ENCODE results near the gene CST9.

CST9 gene

DNA sequence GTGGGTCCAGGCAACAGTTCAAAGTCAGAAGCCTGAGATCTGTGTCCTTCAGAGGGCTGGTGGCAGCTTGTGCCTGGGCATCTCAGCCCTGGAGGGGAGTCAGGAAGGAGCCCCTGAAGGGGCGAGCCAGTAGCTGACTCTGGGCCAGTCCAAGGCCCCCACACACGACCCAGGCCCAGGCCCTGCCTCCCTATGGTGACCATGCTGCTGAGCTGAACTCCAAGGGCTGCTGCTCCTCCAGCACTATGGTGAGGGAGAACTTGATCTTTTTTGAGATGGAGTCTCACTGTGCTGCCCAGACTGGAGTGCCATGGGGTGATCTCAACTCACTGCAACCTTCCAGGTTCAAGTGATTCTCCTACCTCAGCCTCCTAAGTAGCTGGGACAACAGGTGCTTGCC is 47.2 kb upstream of the CST9 start:
- DNase-seq, result no peak
- Histone ChIP-seq H3K27me3 (replicated peaks; ENCODE audit: insufficient read depth, low read length) (no peaks in the 10 kb centered on the region), H3K4me1 (ENCODE audit: low read length) (no peaks in the 10 kb centered on the region), H2AFZ (ENCODE audit: low read length) (no peak overlapping the region), H3K4me2 (ENCODE audit: low read depth, low read length) (no peak overlapping the region), H3F3A (ENCODE audit: insufficient read depth, low read length) (no peaks in the 10 kb centered on the region), H3K9ac (ENCODE audit: low read length) (no peak overlapping the region), H3K4me3 (ENCODE audit: low read length) (no peak overlapping the region), H3K9me2 (replicated peaks; ENCODE audit: insufficient read depth, low read length) (no peaks in the 10 kb centered on the region), H3K9me3 (replicated peaks; ENCODE audit: insufficient read depth, low read length) (no peaks in the 10 kb centered on the region), H4K20me1 (ENCODE audit: insufficient read depth, low read length) (no peaks in the 10 kb centered on the region), H3K36me3 (replicated peaks; ENCODE audit: insufficient read depth, low read length) (no peaks in the 10 kb centered on the region), H3K27ac (ENCODE audit: low read length) (no peak overlapping the region), H3K79me2 (ENCODE audit: low read length) (no peaks in the 10 kb centered on the region)
- TF ChIP-seq, protein P1, sequence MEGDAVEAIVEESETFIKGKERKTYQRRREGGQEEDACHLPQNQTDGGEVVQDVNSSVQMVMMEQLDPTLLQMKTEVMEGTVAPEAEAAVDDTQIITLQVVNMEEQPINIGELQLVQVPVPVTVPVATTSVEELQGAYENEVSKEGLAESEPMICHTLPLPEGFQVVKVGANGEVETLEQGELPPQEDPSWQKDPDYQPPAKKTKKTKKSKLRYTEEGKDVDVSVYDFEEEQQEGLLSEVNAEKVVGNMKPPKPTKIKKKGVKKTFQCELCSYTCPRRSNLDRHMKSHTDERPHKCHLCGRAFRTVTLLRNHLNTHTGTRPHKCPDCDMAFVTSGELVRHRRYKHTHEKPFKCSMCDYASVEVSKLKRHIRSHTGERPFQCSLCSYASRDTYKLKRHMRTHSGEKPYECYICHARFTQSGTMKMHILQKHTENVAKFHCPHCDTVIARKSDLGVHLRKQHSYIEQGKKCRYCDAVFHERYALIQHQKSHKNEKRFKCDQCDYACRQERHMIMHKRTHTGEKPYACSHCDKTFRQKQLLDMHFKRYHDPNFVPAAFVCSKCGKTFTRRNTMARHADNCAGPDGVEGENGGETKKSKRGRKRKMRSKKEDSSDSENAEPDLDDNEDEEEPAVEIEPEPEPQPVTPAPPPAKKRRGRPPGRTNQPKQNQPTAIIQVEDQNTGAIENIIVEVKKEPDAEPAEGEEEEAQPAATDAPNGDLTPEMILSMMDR (IDR thresholded peaks at IDR 0.05; ENCODE audit: low read length), result no peak
- TF ChIP-seq EZH2phosphoT487 (IDR thresholded peaks at IDR 0.05; ENCODE audit: low read length) (no peak), EZH2 (optimal IDR thresholded peaks at IDR 0.05; ENCODE audit: low read depth, low read length) (no peak)

DNA sequence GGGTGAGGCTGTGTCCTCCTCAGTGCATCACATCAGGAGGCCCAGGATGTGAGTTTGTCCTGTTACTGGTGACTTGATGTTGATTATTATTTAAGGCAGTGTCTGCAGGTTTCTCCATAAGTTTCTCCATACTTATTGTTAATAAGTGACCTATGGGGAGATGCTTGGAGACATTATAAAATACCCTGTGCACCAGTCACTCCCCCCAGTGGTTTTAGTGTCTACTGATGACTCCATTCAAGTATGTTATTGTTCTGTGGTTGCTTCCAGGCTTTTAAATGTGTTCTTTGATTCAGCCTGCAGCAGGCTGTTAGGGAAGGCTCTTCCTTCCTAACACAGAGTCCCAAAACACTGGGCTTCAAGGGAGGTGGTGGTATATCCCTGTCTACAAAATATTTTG is 46.7 kb upstream of the CST9 start:
- H4K20me1 ChIP-seq (ENCODE audit: insufficient read depth, low read length), result no peaks in the 10 kb centered on the region
- no peaks in the 10 kb centered on the region for H3K9me3 ChIP-seq (replicated peaks; ENCODE audit: insufficient read depth, low read length)
- no peak overlapping the region for H3K4me3 ChIP-seq (ENCODE audit: low read length)
- H3K9me2 ChIP-seq (replicated peaks; ENCODE audit: insufficient read depth, low read length), result no peaks in the 10 kb centered on the region
- no peaks in the 10 kb centered on the region for H3K27me3 ChIP-seq (replicated peaks; ENCODE audit: insufficient read depth, low read length)
- H3K4me1 ChIP-seq (ENCODE audit: low read length), result no peaks in the 10 kb centered on the region
- H3K79me2 ChIP-seq (ENCODE audit: low read length), result no peaks in the 10 kb centered on the region
- H3K4me2 ChIP-seq (ENCODE audit: low read depth, low read length), result no peak overlapping the region
- H3K9ac ChIP-seq (ENCODE audit: low read length), result no peak overlapping the region
- H3K36me3 ChIP-seq (replicated peaks; ENCODE audit: insufficient read depth, low read length), result no peaks in the 10 kb centered on the region
- no peaks in the 10 kb centered on the region for H3F3A ChIP-seq (ENCODE audit: insufficient read depth, low read length)
- TF ChIP-seq EZH2 (optimal IDR thresholded peaks at IDR 0.05; ENCODE audit: low read depth, low read length) (no peak), EZH2phosphoT487 (IDR thresholded peaks at IDR 0.05; ENCODE audit: low read length) (no peak)
- H3K27ac ChIP-seq (ENCODE audit: low read length), result no peak overlapping the region
- no peak for DNase-seq
- no peak overlapping the region for H2AFZ ChIP-seq (ENCODE audit: low read length)

DNA sequence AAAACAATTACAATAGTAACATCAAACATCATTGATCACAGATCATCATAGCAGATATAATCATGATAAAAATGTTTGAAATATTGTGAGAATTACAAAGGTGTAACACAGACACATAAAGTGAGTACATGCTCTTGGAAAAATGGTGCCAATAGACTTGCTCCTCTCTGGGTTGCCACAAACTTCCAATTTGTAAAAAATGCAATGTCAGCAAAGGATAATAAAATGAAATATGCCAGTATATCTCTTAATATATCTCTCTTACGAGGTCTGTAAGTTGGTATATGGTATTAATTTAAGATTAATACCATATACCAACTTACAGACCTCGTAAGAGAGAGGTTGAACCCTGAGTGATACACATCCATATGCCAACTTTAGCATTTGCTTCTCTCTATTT is 45.4 kb upstream of the CST9 start:
- Histone ChIP-seq H3K27ac (ENCODE audit: low read length) (no peak overlapping the region), H3K4me1 (ENCODE audit: low read length) (no peaks in the 10 kb centered on the region), H3K36me3 (replicated peaks; ENCODE audit: insufficient read depth, low read length) (no peaks in the 10 kb centered on the region), H2AFZ (ENCODE audit: low read length) (no peak overlapping the region), H4K20me1 (ENCODE audit: insufficient read depth, low read length) (no peaks in the 10 kb centered on the region), H3F3A (ENCODE audit: insufficient read depth, low read length) (no peaks in the 10 kb centered on the region), H3K4me2 (ENCODE audit: low read depth, low read length) (no peak overlapping the region), H3K9ac (ENCODE audit: low read length) (no peak overlapping the region), H3K4me3 (ENCODE audit: low read length) (no peak overlapping the region), H3K27me3 (replicated peaks; ENCODE audit: insufficient read depth, low read length) (no peaks in the 10 kb centered on the region), H3K9me2 (replicated peaks; ENCODE audit: insufficient read depth, low read length) (no peaks in the 10 kb centered on the region), H3K79me2 (ENCODE audit: low read length) (no peaks in the 10 kb centered on the region), H3K9me3 (replicated peaks; ENCODE audit: insufficient read depth, low read length) (no peaks in the 10 kb centered on the region)
- DNase-seq, result no peak
- no peak for TF ChIP-seq EZH2phosphoT487 (IDR thresholded peaks at IDR 0.05; ENCODE audit: low read length)
- TF ChIP-seq EZH2 (optimal IDR thresholded peaks at IDR 0.05; ENCODE audit: low read depth, low read length), result no peak
- TF ChIP-seq, protein P1 (IDR thresholded peaks at IDR 0.05; ENCODE audit: low read length), result no peak

DNA sequence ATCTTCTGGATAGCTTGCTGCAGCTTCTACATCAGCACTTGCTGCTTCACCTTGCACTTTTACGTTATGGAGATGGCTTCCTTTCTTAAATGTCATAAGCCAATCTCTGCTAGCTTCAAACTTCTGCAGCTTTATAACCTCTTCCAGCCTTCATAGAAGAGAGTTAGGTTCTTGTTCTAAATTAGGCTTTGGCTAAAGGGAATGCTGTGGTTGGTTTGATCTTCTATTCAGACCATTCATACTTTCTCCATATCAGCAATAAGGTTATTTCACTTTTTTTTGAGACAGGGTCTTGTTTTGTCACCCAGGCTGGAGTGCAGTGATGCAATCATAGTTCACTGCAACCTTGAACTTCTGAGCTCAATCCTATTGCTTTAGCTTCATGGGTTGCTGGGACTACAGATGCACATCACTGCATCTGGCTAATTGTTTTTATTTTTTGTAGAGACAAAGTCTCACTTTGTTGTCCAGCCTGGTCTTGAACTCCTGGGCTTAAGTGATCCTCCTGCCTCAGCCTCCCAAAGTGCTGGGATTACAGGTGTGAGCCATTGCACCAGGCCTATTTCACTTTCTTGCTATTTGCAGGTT is 44.2 kb upstream of the CST9 start:
- H3K79me2 ChIP-seq (ENCODE audit: low read length), result no peaks in the 10 kb centered on the region
- H3F3A ChIP-seq (ENCODE audit: insufficient read depth, low read length), result no peaks in the 10 kb centered on the region
- no peaks in the 10 kb centered on the region for H3K27me3 ChIP-seq (replicated peaks; ENCODE audit: insufficient read depth, low read length)
- no peak for DNase-seq
- H3K27ac ChIP-seq (ENCODE audit: low read length), result no peak overlapping the region
- no peaks in the 10 kb centered on the region for H3K9me2 ChIP-seq (replicated peaks; ENCODE audit: insufficient read depth, low read length)
- no peaks in the 10 kb centered on the region for H4K20me1 ChIP-seq (ENCODE audit: insufficient read depth, low read length)
- no peaks in the 10 kb centered on the region for H3K9me3 ChIP-seq (replicated peaks; ENCODE audit: insufficient read depth, low read length)
- H3K4me3 ChIP-seq (ENCODE audit: low read length), result no peak overlapping the region
- no peaks in the 10 kb centered on the region for H3K36me3 ChIP-seq (replicated peaks; ENCODE audit: insufficient read depth, low read length)
- no peak for TF ChIP-seq EZH2 (optimal IDR thresholded peaks at IDR 0.05; ENCODE audit: low read depth, low read length)
- no peak for TF ChIP-seq EZH2phosphoT487 (IDR thresholded peaks at IDR 0.05; ENCODE audit: low read length)
- TF ChIP-seq, protein P1 (IDR thresholded peaks at IDR 0.05; ENCODE audit: low read length), result no peak
- H2AFZ ChIP-seq (ENCODE audit: low read length), result no peak overlapping the region
- no peak overlapping the region for H3K9ac ChIP-seq (ENCODE audit: low read length)
- no peaks in the 10 kb centered on the region for H3K4me1 ChIP-seq (ENCODE audit: low read length)
- H3K4me2 ChIP-seq (ENCODE audit: low read depth, low read length), result no peak overlapping the region
